NCI-H2196 (cell line): ENCODE data around the gene ZBTB7B.
"Not testable (repeated sequence)": the region's sequence is repeated elsewhere in the genome, so short reads cannot be mapped to it uniquely, and the experiment has no call there.

Source experiments
- DNase-seq: peaks from one replicate; lab custom pipeline; 2025; ENCODE audit not compliant: unreplicated experiment; lab: John Stamatoyannopoulos, UW

Gene ZBTB7B

GRCh38 chr1:154986736-154987135 is 15.9 kb upstream of the ZBTB7B start:
- not testable (repeated sequence) for DNase-seq

- no peak for DNase-seq
These were observed 15.3 kb upstream of the ZBTB7B start for GRCh38 chr1:154987326-154987725.

GRCh38 chr1:154988058-154988954 is 14.3 kb upstream of the ZBTB7B start:
- no peak for DNase-seq

- DNase-seq: no peak
These were observed 13.3 kb upstream of the ZBTB7B start for GRCh38 chr1:154989195-154989860.

DNA sequence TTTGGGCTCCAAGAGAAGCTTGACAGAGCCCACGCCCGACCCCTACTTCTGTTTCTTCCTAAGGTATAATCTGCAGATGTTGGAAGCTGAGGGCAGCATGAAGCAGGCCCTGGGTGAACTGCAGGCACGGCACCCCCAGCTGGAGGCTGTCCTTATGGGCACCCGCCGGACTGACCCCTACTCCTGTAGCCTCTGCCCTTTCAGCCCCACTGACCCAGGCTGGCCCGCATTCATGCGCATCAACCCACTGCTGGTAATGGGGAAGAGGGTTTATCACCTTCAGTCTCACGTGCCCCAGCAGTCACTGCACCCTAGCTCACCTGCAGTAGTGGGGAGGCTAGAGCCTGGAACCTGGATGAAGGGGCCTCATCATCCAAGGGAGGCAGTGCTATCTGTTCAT is 12.3 kb upstream of the ZBTB7B start:
- DNase-seq: no peak

- no peak for DNase-seq
These were observed 9.7 kb upstream of the ZBTB7B start for GRCh38 chr1:154992721-154993571.

- no peak for DNase-seq
These were observed 8.9 kb upstream of the ZBTB7B start, which contains the start of gene LENEP for GRCh38 chr1:154993572-154994268. Gene LENEP, plus strand, starts transcription at chr1:154993586. Its CDS starts 22 bp downstream, at chr1:154993608.

- DNase-seq: no peak
These were observed 8.4 kb upstream of the ZBTB7B start for GRCh38 chr1:154994269-154994587.

DNA sequence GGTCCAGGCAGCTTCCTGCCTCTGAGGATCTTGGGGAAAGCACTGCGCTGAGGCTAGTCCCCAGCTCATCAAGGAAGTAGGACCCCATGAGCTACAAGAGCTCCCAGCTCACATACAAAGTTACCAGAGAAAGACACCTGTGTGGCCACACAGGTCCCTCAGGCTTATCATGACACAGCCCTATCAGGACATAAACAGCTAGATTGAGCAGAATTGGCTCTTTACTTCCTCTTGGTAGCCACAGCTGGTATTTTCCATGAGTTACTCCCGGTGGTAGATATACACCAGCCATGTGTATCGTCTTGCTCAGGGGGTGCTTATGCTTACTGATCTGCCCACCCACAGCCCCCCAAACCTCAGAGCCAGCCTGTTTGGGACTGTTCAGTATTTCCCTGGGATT is 8.0 kb upstream of the ZBTB7B start:
- DNase-seq: no peak

GRCh38 chr1:154995301-154995983 is 7.2 kb upstream of the ZBTB7B start:
- DNase-seq: not testable (repeated sequence)

DNA sequence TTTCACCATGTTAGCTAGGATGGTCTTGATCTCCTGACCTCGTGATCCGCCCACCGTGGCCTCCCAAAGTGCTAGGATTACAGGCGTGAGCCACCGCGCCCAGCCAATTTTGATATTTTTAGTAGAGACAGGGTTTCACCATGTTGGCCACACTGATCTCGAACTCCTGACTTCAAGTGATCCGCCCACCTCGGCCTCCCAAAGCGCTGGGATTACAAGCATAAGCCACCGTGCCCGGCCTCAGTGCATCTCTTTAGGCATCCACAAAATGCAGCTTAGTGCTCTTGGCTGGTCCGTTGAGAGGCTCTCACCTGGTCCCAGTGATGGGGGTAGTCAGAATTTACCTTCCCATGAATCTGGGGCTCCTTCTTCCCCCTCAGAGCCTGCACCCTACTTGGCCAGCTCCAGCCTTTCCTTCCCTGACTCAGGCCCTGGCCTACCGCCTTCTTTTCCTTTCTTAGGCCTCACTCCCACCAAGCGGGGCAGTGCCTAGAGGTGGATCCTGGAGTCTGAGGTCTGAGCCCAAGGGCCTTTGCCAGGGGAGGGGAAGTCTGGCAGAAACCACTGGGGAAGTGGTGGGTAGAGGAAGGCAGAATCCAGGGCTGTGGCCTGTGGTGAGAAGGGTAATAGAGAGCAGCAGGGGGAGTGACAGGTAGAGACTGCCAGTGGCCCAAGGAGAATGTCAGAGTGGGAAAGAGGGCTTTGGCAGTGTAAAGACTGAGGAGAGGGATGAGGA is 5.5 kb upstream of the ZBTB7B start:
- no peak for DNase-seq

GRCh38 chr1:154998201-154998780 is 4.3 kb upstream of the ZBTB7B start:
- DNase-seq: no peak

DNA sequence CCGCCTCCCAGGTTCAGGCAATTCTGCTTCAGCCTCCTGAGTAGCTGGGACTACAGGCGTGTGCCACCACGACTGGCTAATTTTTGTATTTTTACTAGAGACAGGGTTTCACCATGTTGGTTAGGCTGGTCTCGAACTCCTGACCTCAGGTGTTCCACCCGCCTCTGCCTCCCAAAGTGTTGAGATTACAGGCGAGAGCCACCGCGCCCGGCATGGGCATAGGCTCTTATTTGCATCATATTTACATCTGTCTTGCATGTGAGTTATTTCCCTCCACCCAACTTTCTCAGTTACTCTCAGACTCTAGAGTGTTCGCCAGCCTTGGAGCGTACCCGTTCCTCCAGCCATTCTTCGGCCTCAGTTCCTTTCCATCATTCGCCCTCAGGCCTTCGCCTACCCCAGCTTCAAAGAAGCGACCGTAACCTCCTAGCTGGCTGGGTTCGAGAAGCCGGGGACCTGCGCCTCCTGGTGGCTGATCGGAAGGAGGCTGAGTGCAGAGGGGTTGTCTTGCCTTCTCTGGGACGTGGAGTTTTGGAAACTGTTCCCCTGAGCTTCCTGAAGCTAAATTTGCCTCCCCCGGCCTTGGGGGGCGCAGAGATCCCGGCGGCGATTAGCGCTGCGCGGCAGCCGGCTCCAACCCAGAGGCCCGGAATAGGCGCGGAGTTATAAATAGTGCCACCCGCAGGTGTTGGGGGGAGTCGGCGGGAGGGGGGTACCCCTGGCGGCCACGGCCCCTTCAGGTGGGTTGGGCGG is 3.6 kb upstream of the ZBTB7B start:
- DNase-seq: no peak

DNA sequence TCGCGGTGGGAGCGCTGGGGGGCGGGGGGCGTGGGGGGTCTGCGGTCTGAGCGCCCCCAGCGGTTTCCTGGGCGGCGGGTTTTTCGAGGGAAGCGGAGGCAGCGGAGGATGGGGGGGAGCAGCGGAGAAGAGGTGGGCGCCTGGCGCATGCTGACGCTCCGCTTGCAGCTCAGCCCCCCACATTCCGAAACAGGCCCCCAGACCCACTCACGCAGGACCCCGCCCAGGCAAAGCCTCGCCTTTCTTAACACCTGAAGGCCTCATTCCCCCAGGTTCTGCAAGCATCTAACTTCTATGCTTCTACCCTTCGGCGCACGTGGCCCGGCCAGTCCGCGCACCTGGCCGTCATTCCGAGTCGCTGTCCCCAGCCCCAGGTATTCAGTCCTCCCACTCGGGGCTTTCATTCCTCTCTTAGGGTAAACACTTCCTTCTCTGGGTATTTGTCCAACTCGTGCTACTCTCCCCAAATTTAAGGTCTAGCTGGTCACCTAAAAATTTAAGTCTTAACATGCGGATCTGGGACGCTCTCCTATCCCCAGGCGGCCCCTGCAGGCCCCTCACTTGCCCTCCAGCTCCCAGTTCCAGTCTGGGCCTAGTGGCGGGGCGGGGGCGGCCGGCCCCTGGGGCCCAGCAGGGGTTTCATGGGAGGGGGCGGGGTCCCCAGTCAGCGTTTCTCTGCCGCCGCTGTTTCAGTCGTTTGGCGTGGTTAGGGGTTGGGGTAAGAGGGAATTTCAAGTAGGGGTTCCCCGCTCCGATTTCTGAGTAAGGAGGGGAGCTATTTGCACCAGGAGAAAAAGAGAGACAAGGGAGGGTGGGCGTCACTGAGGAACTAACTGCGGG is 2.8 kb upstream of the ZBTB7B start:
- no peak for DNase-seq

GRCh38 chr1:155000411-155000725 is 2.2 kb upstream of the ZBTB7B start:
- DNase-seq: no peak

DNA sequence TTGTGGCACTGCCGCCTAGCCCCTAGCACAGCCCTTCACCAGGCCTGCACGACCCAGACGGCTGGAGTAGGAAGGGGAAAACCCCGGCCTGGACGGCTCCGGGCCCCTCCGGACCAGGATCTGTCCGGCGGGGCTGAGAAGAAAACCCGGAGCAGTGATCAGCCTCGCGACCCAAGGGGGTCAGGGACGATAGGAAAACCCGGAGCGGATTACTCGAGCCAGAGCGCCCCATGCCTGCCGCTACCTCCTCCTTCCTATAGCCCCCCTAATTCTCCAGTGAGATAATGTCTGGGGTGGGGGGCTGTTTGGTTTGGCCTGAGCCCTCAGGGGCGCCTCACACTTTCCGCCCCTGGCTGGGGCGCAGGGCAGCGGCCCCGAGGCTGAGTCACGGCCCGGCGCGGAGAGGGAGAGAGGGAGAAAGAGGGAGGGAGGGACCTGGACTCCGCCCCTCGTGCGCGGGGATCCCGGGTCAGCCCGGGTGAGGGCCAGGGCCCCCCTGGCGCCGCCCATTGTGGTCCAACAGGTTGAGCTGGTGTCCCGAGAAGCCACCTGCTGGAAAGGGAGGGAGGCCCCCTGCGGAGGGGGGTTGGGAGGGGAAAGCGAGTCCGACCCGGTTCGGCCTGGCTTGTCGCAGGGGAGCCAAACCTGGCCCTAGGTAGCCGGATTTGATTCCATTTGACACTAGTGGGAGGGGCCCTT is 1.7 kb upstream of the ZBTB7B start:
- DNase-seq: peak; percentile 97

GRCh38 chr1:155001425-155001674 is 1.3 kb upstream of the ZBTB7B start:
- DNase-seq: no peak
